Transverse colon (tissue), 4 donors: Measurements from ENCODE around the gene PHPT1. TPM values are rescaled to one million over a fixed set of nuclear protein-coding genes. Genes with fewer than 3 reads are reported as not detected.

Source experiments
- DNase-seq: peaks from one replicate; pipeline ENCODE4 v3.0.0-alpha.2; 2019
- H3K27ac ChIP-seq, 4 donors: fragments of 200-600 bp; sonication (generic); 2 replicates each; pipeline ENCODE4 v1.5.1; 2016 to 2018; ENCODE audit warnings: inconsistent platforms in 4 of 4
- H3K27me3 ChIP-seq: fragments of 200-600 bp; sonication (generic); 2 replicates; pipeline ENCODE4 v1.5.1; 2017; ENCODE audit warnings: inconsistent platforms
- H3K36me3 ChIP-seq, 4 donors: fragments of 200-600 bp; sonication (generic); 2 replicates each; pipeline ENCODE4 v1.5.1; 2017 to 2019; ENCODE audit warnings: inconsistent platforms in 4 of 4
- H3K4me1 ChIP-seq, 4 donors: fragments of 200-600 bp; sonication (generic); 2 replicates each; pipeline ENCODE4 v1.5.1; 2017 to 2020; ENCODE audit warnings: inconsistent platforms in 4 of 4
- H3K4me3 ChIP-seq, 4 donors: fragments of 200-600 bp; sonication (generic); 1 replicate in 1 of 4; 2 replicates in 3 of 4; pipeline versions ENCODE4 v1.5.1 to v1.6.1; 2017 to 2019; ENCODE audit warnings: inconsistent platforms in 4 of 4
- H3K9me3 ChIP-seq, 2 donors: fragments of 200-600 bp; sonication (generic); 2 replicates each; pipeline ENCODE4 v1.5.1; 2017 to 2019; ENCODE audit warnings: inconsistent platforms in 2 of 2
- CTCF ChIP-seq, 5 experiments: fragments of 200-600 bp in 3 of 5; fragments of 450-650 bp in 2 of 5; sonication (generic) in 3 of 5; IDR thresholded peaks; 1 replicate in 2 of 5; 2 replicates in 3 of 5; pipeline ENCODE4 v1.5.1; 2016 to 2017; ENCODE audit warnings: antibody characterized with exemption in 5 of 5, inconsistent platforms in 3 of 5, mild to moderate bottlenecking in 2 of 5, moderate library complexity in 1 of 5
- EP300 ChIP-seq: sonication (generic); formaldehyde crosslinking; IDR thresholded peaks from one replicate; pipeline ENCODE4 v1.6.1; 2017; ENCODE audit warnings: antibody characterized with exemption, low read depth
- POLR2A ChIP-seq: fragments of 450-650 bp; IDR thresholded peaks from one replicate; pipeline ENCODE4 v1.6.1; 2016; ENCODE audit warnings: antibody characterized with exemption, mild to moderate bottlenecking, moderate library complexity
- POLR2AphosphoS5 ChIP-seq, 3 donors: sonication (generic); formaldehyde crosslinking; IDR thresholded peaks; one replicate each; pipeline ENCODE4 v1.6.1; 2016; ENCODE audit warnings: antibody characterized with exemption in 3 of 3
- WGBS, 2 donors: methylation state at CpG; one replicate each; pipeline ENCODE4 v1.1.5; 2018; ENCODE audit warnings: low coverage in 1 of 2; 5-methylcytosine and 5-hydroxymethylcytosine counted together
- in situ Hi-C, 4 donors: fragments of 200-750 bp; cut with MboI; loops; one replicate each; pipeline versions ENCODE4 v1.15.0 to v1.15.1; 2017; ENCODE audit warnings: low sequenced_read_pairs in 3 of 4, low pct_ligation_motif_present in 1 of 4, low pct_unique_long_range_greater_than_20kb in 1 of 4
- intact Hi-C: fragments of 100-400 bp; cut with DNase I; formaldehyde crosslinking; loops from one replicate; pipeline ENCODE4 v1.15.1; 2023; ENCODE audit warnings: low total_unique reads
- total RNA-seq, 4 donors: library from RNA; depleted of rRNA; stranded (reverse); fragments of >200 nt; gene quantifications; one replicate each; pipeline ENCODE4 v1.1.0, GENCODE V29; 2016

PHPT1 gene
- total RNA-seq, 4 donors from 2014 or later, result 69.7 to 134 (median 107) TPM

- WGBS, 2 donors, result 91% methylated on average over 44 of the region's 44 CpGs; no CpG with 5 or more reads in 1 of the 2 donors
- Histone ChIP-seq H3K4me3 (no peak overlapping the region), H3K27ac (no peak overlapping the region), H3K27me3 (no peaks in the 10 kb centered on the region), H3K4me1 (peaks cover 0 to 12% (median 4%) of the 10 kb centered on the region in 4 donors), H3K36me3 (peaks cover 0 to 34% (median 12%) of the 10 kb centered on the region in 4 donors), H3K9me3 (no peaks in the 10 kb centered on the region)
- DNase-seq, result no peak
- in situ Hi-C loops (no loop called here), intact Hi-C loops (no loop called here)
- TF ChIP-seq POLR2AphosphoS5 (IDR thresholded peaks at IDR 0.05) (no peak), EP300 (no peak), POLR2A (no peak), CTCF (IDR thresholded peaks at IDR 0.05) (no peak)
Observed at GRCh38 chr9:136825295-136826187, 23.7 kb upstream of the PHPT1 start.

GRCh38 chr9:136826188-136826541, 23.0 kb upstream of the PHPT1 start:
- H3K4me1 ChIP-seq, result peaks cover 0 to 7% (median 2%) of the 10 kb centered on the region in 4 donors
- H3K27ac ChIP-seq, result no peak overlapping the region
- no peak overlapping the region for H3K4me3 ChIP-seq
- no peak for DNase-seq
- 92% methylated on average over 12 of the region's 17 CpGs; no CpG with 5 or more reads in 1 of the 2 donors for WGBS, 2 donors
- H3K27me3 ChIP-seq, result no peaks in the 10 kb centered on the region
- H3K36me3 ChIP-seq, result peaks cover 0 to 36% (median 15%) of the 10 kb centered on the region in 4 donors
- TF ChIP-seq CTCF (IDR thresholded peaks at IDR 0.05), result no peak
- H3K9me3 ChIP-seq, result no peaks in the 10 kb centered on the region
- intact Hi-C loops (no loop called here), in situ Hi-C loops (no loop called here)

- Histone ChIP-seq H3K9me3 (no peaks in the 10 kb centered on the region), H3K27ac (no peak overlapping the region), H3K4me3 (no peak overlapping the region), H3K4me1 (peaks cover 0 to 1% (median 0%) of the 10 kb centered on the region in 4 donors), H3K27me3 (no peaks in the 10 kb centered on the region), H3K36me3 (peaks cover 0 to 36% (median 15%) of the 10 kb centered on the region in 4 donors)
- TF ChIP-seq EP300 (no peak), POLR2A (no peak)
- intact Hi-C loops, result no loop called here
- WGBS, 2 donors, result 91% methylated on average over 22 of the region's 24 CpGs; no CpG with 5 or more reads in 1 of the 2 donors
- in situ Hi-C loops, result no loop called here
- no peak for DNase-seq
Observed at GRCh38 chr9:136826703-136827582, 22.3 kb upstream of the PHPT1 start.

GRCh38 chr9:136827794-136828473, 21.3 kb upstream of the PHPT1 start:
- Histone ChIP-seq H3K27ac (no peak overlapping the region), H3K9me3 (no peaks in the 10 kb centered on the region), H3K4me3 (no peak overlapping the region), H3K4me1 (no peaks in the 10 kb centered on the region), H3K36me3 (peaks cover 0 to 36% (median 16%) of the 10 kb centered on the region in 4 donors), H3K27me3 (no peaks in the 10 kb centered on the region)
- no peak for TF ChIP-seq EP300
- TF ChIP-seq POLR2A, result no peak
- TF ChIP-seq POLR2AphosphoS5 (IDR thresholded peaks at IDR 0.05), result no peak
- TF ChIP-seq CTCF (IDR thresholded peaks at IDR 0.05), result no peak
- WGBS, 2 donors, result 91 to 100% methylated on average over 1 to 13 of the region's 14 CpGs
- in situ Hi-C loops (no loop called here), intact Hi-C loops (no loop called here)
- DNase-seq, result no peak
